GM13976 (cell line): ENCODE measurements around the gene ZAP70.
A peak's percentile ranks its signal among the peaks of the same experiment; 100 is the strongest.

Experiments used
- DNase-seq: peaks from one replicate; pipeline ENCODE4 v3.0.0; 2012; ENCODE audit warnings: low spot score
- CTCF ChIP-seq: IDR thresholded peaks from 2 replicates; pipeline ENCODE4 v1.5.1; 2012; ENCODE audit warnings: borderline replicate concordance, mild to moderate bottlenecking; ENCODE audit not compliant: insufficient read depth; ENCODE audit errors: extremely low read depth, missing control alignments, control extremely low read depth
- in situ Hi-C: fragments of 300-500 bp; cut with MboI; formaldehyde crosslinking; loops from one replicate; pipeline ENCODE4 v1.12.0; 2022; ENCODE audit warnings: low sequenced_read_pairs, mixed read lengths, inconsistent platforms; ENCODE audit not compliant: unreplicated experiment

ZAP70 gene

GRCh38 chr2:97742381-97742847 lies 29.0 kb downstream of the ZAP70 start:
- no peak for TF ChIP-seq CTCF
- DNase-seq = no peak
- in situ Hi-C loops = no loop called here

- no peak for TF ChIP-seq CTCF
- in situ Hi-C loops = no loop called here
Measured at GRCh38 chr2:97743913-97744312, 30.5 kb downstream of the ZAP70 start.

GRCh38 chr2:97745474-97746174 lies 32.2 kb downstream of the ZAP70 start:
- peak; percentile 59 for DNase-seq
- in situ Hi-C loops = no loop called here
- TF ChIP-seq CTCF = no peak

More at GRCh38 chr2:97743913-97744312, 30.5 kb downstream of the ZAP70 start:
- no peak for DNase-seq

GRCh38 chr2:97747285-97747684 lies 33.9 kb downstream of the ZAP70 start:
- no peak for TF ChIP-seq CTCF
- in situ Hi-C loops = no loop called here
- no peak for DNase-seq

GRCh38 chr2:97747716-97748115 lies 34.3 kb downstream of the ZAP70 start:
- in situ Hi-C loops = no loop called here
- DNase-seq = no peak
- TF ChIP-seq CTCF = no peak

- DNase-seq = no peak
- TF ChIP-seq CTCF = no peak
- in situ Hi-C loops = no loop called here
Measured at GRCh38 chr2:97749581-97749980, 36.2 kb downstream of the ZAP70 start.

GRCh38 chr2:97750017-97750416 lies 36.6 kb downstream of the ZAP70 start:
- in situ Hi-C loops = no loop called here
- no peak for DNase-seq
- no peak for TF ChIP-seq CTCF
